GM12891 (cell line): Measurements from ENCODE around the gene FDPS.

ENCODE experiments used
- POLR2A ChIP-seq: IDR thresholded peaks from 2 replicates; pipeline ENCODE4 v1.6.1; 2011; ENCODE audit warnings: low read depth, low read length, control low read depth
- POLR2AphosphoS5 ChIP-seq: IDR thresholded peaks from 2 replicates; pipeline ENCODE4 v1.6.1; 2011; ENCODE audit warnings: low read depth, low read length, control low read depth

GRCh38 chr1:155269381-155269780 lies 39.3 kb upstream of the FDPS start:
- TF ChIP-seq POLR2AphosphoS5 (no peak), POLR2A (no peak)
